ENCODE measurements around the gene TBC1D9B.

DNA sequence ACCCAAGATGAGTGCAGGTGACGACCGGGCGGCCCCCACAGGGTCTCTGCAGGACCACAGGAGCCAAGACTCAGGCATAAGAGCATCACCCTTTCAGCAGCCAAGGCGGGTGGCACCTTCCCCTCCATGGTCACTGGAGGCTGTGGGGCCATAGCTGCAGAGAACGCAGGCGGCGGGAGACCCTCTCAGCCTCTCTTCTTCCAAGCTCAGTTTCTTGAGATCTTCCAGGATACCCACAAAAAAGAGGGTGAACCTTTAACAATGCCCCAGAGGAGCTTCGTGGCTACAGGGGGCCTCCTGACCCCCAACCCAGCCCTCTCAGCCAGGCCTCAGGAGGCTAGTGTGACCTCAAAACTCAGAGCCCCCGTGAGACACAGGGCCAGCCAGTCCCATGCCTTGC, 5.8 kb upstream of the TBC1D9B start:
- TF ChIP-seq, protein P1, sequence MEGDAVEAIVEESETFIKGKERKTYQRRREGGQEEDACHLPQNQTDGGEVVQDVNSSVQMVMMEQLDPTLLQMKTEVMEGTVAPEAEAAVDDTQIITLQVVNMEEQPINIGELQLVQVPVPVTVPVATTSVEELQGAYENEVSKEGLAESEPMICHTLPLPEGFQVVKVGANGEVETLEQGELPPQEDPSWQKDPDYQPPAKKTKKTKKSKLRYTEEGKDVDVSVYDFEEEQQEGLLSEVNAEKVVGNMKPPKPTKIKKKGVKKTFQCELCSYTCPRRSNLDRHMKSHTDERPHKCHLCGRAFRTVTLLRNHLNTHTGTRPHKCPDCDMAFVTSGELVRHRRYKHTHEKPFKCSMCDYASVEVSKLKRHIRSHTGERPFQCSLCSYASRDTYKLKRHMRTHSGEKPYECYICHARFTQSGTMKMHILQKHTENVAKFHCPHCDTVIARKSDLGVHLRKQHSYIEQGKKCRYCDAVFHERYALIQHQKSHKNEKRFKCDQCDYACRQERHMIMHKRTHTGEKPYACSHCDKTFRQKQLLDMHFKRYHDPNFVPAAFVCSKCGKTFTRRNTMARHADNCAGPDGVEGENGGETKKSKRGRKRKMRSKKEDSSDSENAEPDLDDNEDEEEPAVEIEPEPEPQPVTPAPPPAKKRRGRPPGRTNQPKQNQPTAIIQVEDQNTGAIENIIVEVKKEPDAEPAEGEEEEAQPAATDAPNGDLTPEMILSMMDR (IDR thresholded peaks at IDR 0.05) = no peak
- TF ChIP-seq POLR2A (IDR thresholded peaks at IDR 0.05) = no peak

Measured in heart left ventricle (tissue), 13 donors.